ENCODE data around the gene ATRN. TPM values are rescaled to one million over a fixed set of nuclear protein-coding genes. Genes with fewer than 3 reads are reported as not detected.

ATRN gene
- total RNA-seq, 1 experiment from 2014 or later: 19.9 TPM

GRCh38 chr20:3694864-3695263 is 224.0 kb downstream of the ATRN start:
- Mint-ChIP-seq H3K27ac (no peak overlapping the region), H3K4me1 (no peaks in the 10 kb centered on the region), H3K36me3 (no peaks in the 10 kb centered on the region), H3K9me3 (no peaks in the 10 kb centered on the region), H3K4me3 (no peak overlapping the region), H3K27me3 (ENCODE audit: low read depth) (no peaks in the 10 kb centered on the region)
- TF ChIP-seq TP53 (CRISPR knock-in tag; IDR thresholded peaks at IDR 0.05) (no peak), RORB (CRISPR knock-in tag; IDR thresholded peaks at IDR 0.05) (no peak), ETV6 (CRISPR knock-in tag; IDR thresholded peaks at IDR 0.05) (no peak), SP1 (CRISPR knock-in tag; conservative IDR thresholded peaks at IDR 0.05) (no peak), ATF6 (CRISPR knock-in tag; IDR thresholded peaks at IDR 0.05) (no peak), ZNF512 (CRISPR knock-in tag; IDR thresholded peaks at IDR 0.05; ENCODE audit: borderline replicate concordance) (no peak), NFATC4 (CRISPR knock-in tag; IDR thresholded peaks at IDR 0.05) (no peak), SMAD4 (CRISPR knock-in tag; IDR thresholded peaks at IDR 0.05) (no peak), JUN (CRISPR knock-in tag; IDR thresholded peaks at IDR 0.05) (no peak), GABPB1 (CRISPR knock-in tag; IDR thresholded peaks at IDR 0.05) (no peak), FOXP1 (CRISPR knock-in tag; IDR thresholded peaks at IDR 0.05; ENCODE audit: borderline replicate concordance) (no peak)
- TF ChIP-seq, protein P1, sequence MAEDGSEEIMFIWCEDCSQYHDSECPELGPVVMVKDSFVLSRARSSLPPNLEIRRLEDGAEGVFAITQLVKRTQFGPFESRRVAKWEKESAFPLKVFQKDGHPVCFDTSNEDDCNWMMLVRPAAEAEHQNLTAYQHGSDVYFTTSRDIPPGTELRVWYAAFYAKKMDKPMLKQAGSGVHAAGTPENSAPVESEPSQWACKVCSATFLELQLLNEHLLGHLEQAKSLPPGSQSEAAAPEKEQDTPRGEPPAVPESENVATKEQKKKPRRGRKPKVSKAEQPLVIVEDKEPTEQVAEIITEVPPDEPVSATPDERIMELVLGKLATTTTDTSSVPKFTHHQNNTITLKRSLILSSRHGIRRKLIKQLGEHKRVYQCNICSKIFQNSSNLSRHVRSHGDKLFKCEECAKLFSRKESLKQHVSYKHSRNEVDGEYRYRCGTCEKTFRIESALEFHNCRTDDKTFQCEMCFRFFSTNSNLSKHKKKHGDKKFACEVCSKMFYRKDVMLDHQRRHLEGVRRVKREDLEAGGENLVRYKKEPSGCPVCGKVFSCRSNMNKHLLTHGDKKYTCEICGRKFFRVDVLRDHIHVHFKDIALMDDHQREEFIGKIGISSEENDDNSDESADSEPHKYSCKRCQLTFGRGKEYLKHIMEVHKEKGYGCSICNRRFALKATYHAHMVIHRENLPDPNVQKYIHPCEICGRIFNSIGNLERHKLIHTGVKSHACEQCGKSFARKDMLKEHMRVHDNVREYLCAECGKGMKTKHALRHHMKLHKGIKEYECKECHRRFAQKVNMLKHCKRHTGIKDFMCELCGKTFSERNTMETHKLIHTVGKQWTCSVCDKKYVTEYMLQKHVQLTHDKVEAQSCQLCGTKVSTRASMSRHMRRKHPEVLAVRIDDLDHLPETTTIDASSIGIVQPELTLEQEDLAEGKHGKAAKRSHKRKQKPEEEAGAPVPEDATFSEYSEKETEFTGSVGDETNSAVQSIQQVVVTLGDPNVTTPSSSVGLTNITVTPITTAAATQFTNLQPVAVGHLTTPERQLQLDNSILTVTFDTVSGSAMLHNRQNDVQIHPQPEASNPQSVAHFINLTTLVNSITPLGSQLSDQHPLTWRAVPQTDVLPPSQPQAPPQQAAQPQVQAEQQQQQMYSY (CRISPR knock-in tag; IDR thresholded peaks at IDR 0.05): no peak
- TF ChIP-seq, protein P2, sequence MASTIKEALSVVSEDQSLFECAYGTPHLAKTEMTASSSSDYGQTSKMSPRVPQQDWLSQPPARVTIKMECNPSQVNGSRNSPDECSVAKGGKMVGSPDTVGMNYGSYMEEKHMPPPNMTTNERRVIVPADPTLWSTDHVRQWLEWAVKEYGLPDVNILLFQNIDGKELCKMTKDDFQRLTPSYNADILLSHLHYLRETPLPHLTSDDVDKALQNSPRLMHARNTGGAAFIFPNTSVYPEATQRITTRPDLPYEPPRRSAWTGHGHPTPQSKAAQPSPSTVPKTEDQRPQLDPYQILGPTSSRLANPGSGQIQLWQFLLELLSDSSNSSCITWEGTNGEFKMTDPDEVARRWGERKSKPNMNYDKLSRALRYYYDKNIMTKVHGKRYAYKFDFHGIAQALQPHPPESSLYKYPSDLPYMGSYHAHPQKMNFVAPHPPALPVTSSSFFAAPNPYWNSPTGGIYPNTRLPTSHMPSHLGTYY (CRISPR knock-in tag; IDR thresholded peaks at IDR 0.05): no peak
- ATAC-seq (no peak), DNase-seq (ENCODE audit: low spot score) (no peak)
- ChIA-PET CTCF (interaction anchor here (0.7 to 8.0 kb wide), 9 partner anchors 9 to 62 kb away, joined by 3 to 70 read pairs (median 7); partner anchors contain the start of gene ADAM33), POLR2A (no interaction called here)

DNA sequence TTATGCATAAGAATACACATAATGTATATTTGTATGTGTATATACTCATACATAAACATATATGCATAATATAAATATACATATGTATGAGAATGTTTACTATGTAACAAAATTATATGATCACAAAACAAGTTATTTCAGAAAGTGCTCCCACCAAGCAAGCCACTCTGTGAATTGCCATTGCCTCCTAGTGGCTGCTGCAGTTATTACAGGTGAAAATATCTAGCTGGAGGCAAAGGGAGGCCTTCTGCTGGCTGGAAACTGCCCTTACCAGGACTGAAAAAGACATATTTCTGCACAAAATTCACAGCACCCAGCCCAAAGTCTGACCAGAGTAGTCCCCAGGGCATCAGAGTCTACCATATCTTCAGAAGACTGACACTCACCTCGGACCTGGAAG is 225.4 kb downstream of the ATRN start:
- Mint-ChIP-seq H3K4me1 (no peaks in the 10 kb centered on the region), H3K27me3 (ENCODE audit: low read depth) (no peaks in the 10 kb centered on the region), H3K27ac (no peak overlapping the region), H3K36me3 (no peaks in the 10 kb centered on the region), H3K9me3 (no peaks in the 10 kb centered on the region), H3K4me3 (no peak overlapping the region)
- CTCF ChIA-PET: interaction anchor here (0.6 to 8.0 kb wide), 31 partner anchors 9 to 133 kb away, joined by 3 to 70 read pairs (median 6); partner anchors contain the start of genes ADAM33, ADISSP, GFRA4 and HSPA12B
- POLR2A ChIA-PET: no interaction called here
- ATAC-seq: no peak
- TF ChIP-seq GRHL2 (CRISPR knock-in tag; IDR thresholded peaks at IDR 0.05; ENCODE audit: insufficient replicate concordance, severe bottlenecking): no peak
- TF ChIP-seq CTCF (IDR thresholded peaks at IDR 0.05): peak; percentile 67; the same call in 1 of the 2 replicates
- TF ChIP-seq FOXP4 (CRISPR knock-in tag; IDR thresholded peaks at IDR 0.05): no peak
- TF ChIP-seq ZBTB43 (CRISPR knock-in tag; IDR thresholded peaks at IDR 0.05): no peak
- DNase-seq (ENCODE audit: low spot score): no peak
